HG02623 (cell line): ENCODE data around the gene TCF19.
"Not testable (repeated sequence)": the region's sequence is repeated elsewhere in the genome, so short reads cannot be mapped to it uniquely, and the experiment has no call there.

Experiments used
- ATAC-seq: cut with Tn5 transposase; IDR thresholded peaks from one replicate; pipeline ENCODE4 v1.9.1; 2021; ENCODE audit warnings: moderate library complexity; ENCODE audit not compliant: unreplicated experiment

Gene TCF19

DNA sequence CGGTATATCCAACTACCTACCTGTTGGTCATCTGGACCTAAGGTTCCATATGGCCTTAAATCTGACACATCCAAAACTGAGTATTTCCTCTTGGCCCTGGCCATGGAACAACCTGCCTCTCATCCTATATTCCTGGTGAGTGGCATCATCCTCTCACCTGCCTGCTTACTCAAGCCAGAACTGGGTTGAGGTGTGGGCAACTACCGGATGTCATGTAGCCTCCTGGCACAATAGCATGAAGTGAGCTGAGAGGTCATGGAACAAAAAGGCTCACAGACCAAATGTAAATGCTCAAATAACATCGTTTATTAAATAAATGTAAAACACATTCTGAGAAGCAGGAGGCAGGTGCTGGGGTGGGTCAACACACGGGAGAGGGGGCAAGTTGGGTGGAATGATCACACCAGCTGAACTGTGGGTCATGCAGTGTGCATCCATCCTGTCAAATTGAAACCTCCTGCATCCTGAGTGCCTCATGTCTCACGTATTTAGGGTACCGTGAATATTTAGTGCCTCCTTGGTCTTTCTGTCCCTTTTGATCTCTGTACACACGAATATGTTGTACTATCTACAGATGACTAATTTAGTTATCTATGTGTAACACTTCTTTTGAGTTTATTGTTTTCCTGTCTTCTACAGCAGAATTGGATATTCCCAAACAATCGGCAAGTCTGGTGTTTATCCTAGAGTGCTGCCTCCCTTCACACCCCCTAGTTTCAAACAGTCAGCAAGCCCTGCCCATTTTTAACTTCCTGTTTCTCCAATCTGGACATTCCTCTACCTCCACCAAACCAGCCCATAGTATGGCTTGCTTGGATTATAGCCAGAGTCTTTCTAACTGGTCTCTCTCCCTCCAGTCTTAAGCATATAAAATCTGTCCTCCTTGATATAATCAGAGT is 20.0 kb downstream of the TCF19 start:
- no peak for ATAC-seq

DNA sequence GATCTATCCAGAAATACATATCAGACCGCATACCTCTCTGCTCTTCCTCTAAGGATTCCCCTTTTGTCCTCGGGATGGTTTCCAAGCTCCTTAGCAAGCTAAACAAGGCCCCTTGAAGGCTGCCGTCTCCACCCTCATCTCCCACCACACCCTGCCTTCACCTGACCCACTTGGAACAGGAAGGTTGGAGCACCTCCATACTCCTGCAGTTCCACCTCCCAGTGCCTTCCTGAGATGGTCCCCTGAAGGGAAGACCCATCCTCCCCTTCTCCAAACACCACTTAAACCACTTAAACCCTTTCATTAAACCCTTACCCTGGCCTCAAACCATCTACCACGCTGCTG is 20.6 kb downstream of the TCF19 start:
- no peak for ATAC-seq

DNA sequence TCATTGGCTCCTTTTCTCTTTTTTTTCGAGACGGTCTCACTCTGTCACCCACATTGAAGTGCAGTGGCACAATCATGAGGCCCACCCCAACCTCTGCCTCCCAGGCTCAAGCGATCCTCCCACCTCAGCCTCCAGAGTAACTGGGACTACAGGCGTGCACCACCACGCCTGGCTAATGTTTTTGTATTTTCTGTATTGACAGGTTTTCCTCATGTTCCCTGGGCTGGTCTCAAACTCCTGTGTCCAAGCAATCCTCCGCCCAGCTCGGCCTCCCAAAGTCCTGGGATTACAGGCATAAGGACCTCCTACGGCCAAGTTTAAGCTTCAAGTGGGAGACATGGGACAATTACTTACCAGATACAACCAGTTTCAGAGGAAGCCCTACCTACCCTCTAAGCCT is 21.5 kb downstream of the TCF19 start:
- no peak for ATAC-seq

DNA sequence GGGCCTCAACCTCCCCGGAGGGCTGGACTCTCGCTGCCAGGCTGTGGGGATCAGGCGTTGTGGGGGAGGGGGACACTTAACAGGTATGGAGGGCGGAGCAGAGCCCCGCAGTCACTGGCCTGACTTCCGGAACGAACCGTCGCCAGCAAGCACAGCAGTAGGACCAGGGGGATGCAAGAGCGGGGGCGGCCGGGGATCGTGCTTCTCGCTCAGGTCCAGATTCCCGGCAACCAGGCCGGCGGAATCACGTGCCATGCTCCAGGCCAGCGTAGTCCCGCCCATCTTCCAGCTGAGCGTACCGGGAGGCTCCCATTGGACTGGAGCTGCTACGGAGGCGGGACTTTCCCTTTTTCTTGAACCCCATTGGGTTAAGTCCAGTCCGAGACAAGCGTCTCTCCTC is 22.1 kb downstream of the TCF19 start:
- ATAC-seq, result no peak

DNA sequence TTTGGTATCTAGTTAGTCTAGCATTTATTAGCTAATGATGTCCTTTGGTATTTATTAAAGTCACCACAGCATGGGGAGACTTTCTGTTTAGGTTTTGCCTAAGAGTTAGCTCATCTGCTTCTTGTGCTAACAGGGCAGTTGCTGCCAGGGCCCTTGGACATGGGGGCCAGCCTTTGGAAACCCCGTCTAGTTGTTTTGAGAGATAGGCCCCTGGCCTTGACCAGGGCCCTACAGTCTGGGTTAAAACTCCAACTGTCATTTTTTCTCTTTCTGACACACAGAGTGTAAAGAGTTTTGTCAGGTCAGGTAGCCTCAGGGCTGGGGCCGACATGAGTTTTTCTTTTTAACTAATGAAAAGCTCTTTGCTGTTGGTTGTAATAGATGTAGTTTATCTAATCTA is 24.9 kb downstream of the TCF19 start:
- not testable (repeated sequence) for ATAC-seq

DNA sequence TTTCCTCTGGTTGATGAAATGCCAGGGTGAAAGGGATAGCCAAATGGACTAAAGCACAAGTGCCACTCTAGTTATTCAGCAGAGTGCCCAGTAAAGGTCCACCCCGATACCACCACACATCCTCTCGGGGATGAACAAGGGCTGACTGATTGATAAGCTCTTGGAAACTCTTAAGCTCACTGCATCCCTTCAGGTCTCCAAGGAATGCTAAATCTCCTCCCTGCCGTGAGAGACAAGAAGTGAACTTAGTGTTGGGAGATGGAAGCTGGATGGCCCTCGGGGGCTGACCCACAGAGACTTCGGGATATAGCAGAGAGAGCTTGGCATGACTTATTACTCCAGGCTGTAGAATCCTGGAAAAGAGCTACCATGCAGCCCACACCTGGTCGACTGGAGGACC is 25.5 kb downstream of the TCF19 start:
- not testable (repeated sequence) for ATAC-seq

DNA sequence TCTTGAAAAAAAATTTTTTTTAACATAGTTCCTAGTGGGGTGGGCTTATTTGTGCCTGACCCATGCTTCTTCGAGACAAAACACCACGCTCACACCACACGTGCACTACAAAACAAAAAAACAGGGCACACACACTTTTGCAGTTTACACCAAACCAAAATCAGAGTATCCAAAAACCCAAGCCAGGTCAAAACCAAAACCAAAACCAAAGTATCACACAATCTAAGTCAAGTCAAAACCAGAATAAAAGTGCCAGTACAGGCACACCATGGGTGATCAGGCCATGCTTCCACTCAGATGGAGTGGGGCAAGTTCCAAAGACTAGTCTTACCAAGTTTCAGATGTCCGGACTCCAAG is 27.3 kb downstream of the TCF19 start:
- not testable (repeated sequence) for ATAC-seq

DNA sequence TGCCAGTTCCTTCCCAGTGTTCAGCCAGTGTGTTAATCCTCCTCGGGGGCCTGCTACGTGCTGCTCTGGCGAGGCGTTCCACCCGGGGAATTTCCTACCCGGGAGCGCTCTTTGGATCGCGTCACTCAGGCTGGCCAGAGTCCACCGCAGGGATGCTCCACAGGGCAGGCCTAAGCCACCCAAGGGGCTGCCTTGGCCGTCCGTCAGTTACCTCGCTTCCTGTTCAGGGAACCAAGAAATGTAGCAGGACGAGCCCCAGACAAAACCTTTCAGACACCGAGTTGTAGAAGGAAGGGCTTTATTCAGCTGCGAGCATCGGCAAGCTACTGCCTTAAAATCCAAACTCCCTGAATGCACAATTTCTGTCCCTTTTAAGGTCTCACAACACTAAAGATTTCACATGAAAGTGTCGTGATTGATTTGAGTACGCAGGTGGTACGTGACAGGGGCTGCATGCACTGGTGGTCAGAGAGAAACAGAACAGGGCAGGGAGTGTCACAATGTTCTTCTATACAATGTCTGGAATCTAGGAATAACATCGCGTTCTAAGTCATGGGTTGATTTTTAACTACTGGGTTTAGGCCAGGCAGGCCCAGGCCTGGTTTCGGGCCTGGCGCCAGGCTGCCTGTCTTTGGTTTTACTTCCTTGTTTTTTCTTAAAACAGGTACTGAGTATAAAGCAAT is 27.8 kb downstream of the TCF19 start:
- ATAC-seq, result no peak

DNA sequence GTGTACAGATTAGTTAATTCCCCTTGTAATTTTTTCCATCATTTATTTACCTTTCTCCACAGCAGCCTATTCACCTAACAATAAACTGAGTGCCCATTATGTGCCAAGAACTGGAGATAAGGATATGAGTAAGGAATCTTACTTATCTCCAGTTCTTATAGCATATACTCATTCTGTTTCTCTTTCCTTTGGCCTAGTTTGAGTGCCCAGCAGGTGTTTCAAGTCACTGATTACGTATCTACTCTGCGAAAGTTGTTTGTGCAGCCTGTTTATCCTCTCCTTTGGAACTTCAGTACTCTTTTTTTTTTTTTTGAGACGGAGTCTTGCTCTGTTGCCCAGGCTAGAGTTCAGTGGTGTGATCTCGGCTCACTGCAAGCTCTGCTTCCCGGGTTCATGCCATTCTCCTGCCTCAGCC is 29.4 kb downstream of the TCF19 start:
- ATAC-seq, result no peak

DNA sequence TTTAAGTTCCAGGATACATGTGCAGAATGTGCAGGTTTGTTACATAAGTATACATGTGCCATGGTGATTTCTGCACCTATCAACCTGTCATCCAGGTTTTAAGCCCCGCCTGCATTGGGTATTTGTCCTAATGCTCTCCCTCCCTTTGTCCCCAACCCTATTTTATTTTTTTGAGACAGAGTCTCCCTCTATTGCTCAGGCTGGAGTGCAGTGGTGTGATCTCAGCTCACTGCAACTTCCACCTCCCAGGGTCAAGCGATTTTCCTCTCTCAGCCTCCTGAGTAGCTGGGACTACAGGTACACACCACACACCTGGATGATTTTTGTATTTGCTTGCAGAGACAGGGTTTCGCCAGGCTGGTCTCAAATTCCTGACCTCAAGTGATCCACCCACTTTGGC is 30.8 kb downstream of the TCF19 start:
- not testable (repeated sequence) for ATAC-seq

DNA sequence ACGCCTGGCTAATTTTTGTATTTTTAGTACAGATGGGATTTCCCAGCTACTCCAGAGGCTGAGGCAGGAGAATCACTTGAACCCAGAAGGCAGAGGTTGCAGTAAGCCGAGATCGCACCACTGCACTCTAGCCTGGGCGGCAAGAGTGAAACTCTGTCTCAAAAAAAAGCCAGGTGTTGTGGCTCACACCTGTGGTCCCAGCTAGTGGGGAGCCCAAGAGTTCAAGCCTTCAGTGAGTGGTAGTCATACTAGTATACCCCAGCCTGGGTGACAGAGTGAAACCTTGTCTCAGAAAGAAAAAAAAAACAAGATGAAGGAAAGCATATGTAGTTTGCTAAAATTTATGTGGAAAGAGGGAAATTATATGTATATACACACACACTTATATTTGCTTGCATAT is 32.1 kb downstream of the TCF19 start:
- ATAC-seq, result no peak

DNA sequence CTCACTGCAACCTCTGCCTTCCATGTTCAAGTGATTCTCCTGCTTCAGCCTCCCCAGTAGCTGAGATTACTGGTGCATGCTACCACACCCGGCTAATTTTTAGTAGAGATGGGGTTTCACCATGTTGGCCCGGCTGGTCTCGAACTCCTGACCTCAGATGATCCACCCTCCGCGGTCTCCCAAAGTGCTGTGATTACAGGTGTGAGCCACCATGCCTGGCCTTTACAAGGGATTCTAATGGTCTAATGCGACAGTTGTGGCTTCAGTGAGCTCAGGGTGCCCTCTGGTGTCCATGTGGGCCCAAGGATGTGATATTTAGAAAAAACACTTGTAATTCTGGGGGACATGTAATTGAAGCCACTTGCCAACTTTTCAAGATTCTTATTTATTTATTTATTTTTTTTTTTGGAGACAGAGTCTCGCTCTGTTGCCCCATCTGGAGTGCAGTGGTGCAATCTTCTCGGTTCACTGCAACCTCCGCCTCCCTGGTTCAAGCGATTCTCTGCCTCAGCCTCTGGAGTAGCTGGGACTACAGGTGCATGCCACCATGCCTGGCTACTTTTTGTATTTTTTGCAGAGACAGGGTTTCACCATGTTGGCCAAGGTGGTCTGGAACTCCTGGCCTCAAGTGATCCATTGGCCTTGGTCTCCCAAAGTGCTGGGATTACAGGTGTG is 34.2 kb downstream of the TCF19 start:
- ATAC-seq, result not testable (repeated sequence)

DNA sequence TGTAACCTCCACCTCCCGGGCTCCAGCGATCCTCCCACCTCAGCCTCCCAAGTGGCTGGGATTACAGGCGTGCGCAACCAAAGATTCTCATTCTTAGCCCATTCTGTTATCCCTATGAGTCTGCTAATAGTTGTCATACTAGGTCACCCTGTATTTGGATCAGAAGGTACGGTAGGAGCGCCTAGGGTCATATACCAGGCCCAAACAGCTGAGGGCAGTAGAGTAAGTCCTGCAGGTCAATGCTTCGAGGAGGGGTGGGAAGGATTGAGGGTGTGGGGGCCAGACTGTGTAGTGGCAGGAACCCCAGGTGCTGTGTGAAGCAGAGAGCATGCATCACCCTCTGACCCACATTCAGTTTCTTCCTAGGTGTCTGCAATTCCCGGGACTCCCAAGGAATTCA is 34.8 kb downstream of the TCF19 start:
- no peak for ATAC-seq

DNA sequence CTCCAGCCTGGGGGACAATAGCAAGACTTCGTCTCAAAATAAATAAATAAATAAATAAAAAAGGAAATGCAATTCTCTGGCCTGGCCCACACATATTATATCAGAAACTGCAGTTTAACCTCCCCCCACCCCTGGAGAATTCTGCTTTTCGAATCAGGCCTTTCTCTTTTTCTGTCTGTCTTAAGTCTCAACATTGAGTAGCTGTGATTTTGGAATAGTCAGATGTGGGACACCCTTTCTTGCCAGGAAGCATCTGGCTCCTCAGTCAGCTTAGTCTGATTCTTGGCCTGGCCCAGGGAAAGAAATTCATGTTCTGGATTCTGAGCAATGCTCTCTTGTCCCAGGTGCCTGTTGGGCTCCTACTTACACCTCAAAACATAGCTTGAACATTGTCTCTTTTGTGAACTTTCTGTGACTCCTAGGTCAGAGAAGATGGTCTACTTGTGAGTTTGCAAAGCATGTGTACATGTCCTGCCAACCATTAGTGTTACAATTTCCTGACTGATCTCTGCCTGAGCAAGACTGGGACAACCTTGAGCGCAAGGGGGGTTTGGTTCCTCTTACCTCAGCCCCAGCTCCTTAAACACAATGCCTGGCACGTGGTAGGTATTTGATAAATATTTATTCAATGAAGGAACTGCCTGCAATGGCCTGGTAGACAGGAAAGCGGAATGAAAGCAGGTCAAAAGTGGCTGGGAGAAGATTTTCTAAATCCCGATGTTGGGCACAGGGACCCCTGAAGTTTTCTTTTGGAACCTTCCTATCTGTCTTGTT is 35.9 kb downstream of the TCF19 start:
- no peak for ATAC-seq

DNA sequence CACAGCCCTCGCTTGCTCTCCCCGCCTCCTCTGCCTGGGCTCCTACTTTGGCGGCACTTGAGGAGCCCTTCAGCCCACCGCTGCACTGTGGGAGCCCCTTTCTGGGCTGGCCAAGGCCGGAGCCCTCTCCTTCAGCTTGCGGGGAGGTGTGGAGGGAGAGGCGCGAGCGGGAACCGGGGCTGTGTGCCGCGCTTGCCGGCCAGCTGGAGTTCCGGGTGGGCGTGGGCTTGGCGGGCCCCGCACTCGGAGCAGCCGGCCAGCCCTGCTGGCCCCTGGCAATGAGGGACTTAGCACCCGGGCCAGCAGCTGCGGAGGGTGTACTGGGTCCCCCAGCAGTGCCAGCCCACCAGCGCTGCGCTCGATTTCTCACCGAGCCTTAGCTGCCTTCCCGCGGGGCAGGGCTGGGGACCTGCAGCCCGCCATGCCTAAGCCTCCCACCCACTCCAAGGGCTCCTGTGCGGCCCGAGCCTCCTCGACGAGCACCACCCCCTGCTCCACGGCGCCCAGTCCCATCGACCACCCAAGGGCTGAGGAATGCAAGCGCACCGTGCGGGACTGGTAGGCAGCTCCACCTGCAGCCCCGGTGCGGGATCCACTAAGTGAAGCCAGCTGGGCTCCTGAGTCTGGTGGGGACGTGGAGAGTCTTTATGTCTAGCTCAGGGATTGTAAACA is 37.1 kb downstream of the TCF19 start:
- ATAC-seq, result not testable (repeated sequence)

DNA sequence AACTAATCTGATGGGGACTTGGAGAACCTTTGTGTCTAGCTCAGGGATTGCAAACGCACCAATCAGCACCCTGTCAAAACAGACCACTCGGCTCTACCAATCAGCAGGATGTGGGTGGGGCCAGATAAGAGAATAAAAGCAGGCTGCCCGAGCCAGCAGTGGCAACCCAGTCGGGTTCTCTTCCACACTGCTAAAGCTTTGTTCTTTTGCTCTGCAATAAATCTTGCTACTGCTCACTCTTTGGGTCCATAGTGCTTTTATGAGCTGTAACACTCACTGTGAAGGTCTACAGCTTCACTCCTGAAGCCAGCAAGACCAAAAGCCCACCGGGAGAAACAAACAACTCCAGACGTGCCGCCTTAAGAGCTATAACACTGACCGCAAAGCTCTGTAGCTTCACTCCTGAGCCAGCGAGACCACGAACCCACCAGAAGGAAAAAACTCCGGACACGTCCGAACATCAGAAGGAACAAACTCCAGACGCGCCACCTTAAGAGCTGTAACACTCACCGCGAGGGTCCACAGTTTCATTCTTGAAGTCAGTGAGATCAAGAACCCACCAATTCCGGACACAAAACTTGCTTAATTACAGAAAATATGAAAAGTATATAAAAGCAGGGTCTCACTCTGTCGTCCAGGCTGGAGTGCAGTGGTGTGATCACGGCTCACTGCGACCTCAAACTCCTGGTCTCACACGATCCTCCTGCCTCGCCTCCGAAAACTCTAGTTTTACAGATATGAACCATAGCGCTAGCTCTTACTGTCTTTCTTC is 38.0 kb downstream of the TCF19 start:
- not testable (repeated sequence) for ATAC-seq

DNA sequence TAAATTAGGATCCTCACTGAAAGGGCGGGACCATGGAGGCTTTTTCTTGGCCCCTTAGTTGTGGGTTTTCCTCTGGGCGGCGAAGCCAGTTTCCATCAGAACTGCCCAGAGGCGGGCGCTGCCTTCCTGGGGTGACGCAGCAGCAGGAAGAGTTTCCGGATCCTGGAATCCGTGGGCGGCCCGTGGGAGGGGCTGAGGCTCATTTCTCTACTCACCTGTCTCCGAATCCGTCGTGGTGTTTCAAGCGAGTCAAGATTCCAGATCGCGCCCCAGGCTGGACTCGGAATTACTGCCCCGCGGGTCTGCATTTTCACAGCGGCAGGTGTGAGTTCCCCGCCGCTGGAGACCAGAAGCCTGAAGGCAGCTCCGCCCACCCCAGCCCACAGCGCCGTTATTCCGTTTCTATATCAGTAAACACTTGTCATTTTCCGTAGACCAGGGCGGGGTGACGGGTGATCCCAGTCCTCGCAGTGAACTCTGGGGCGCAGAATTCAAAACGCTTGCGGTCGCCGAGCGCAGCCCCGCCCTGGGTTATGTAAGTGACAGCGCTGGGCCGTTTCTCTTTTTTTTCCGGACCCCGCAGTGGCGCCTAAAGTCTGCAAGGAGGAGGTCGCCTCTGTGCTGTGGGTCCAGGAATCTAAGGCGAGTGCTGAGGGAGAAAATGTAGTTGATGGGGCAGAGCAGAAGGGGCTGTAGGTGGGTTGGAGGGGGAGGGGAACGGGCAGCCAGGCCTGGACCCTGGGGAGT is 39.3 kb downstream of the TCF19 start:
- ATAC-seq, result peak; percentile 65

DNA sequence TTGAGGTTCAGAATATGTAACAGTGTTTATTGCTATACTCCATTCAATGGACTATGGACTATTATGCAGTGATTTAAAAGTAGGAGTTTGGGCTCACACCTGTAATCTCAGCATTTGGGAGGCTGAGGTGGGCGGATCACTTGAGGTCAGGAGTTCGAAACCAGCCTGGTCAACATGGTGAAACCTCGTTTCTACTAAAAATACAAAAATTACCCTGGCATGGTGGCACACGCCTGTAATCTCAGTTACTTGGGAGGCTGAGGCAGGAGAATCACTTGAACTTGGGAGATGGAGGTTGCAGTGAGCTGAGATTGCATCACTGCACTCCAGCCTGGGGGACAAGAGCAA is 40.7 kb downstream of the TCF19 start:
- not testable (repeated sequence) for ATAC-seq
